Measurements from ENCODE around the gene ATF1.
"Not testable (repeated sequence)": the region's sequence is repeated elsewhere in the genome, so short reads cannot be mapped to it uniquely, and the experiment has no call there.

Gene ATF1

DNA sequence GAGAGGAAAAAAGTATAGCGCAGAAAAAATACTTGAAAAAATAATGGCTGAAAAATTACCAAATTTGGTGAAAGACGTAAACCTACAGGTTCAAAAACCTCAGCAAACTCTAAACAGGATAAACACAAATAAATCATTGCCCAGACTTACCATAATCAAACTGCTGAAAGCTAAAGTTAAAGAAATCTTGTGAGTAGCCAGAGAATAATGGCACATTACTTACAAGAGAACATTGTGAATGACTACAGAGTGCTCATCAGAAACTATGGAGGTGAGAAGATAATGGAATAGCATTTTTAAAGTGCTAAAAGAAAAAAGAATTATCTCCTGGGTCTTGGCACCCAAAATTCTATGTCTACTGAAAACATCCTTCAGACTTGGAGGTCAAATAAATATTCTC, 36.0 kb downstream of the ATF1 start:
- H3K9me3 Mint-ChIP-seq = peaks cover 34% of the 10 kb centered on the region
- TF ChIP-seq, protein P1, sequence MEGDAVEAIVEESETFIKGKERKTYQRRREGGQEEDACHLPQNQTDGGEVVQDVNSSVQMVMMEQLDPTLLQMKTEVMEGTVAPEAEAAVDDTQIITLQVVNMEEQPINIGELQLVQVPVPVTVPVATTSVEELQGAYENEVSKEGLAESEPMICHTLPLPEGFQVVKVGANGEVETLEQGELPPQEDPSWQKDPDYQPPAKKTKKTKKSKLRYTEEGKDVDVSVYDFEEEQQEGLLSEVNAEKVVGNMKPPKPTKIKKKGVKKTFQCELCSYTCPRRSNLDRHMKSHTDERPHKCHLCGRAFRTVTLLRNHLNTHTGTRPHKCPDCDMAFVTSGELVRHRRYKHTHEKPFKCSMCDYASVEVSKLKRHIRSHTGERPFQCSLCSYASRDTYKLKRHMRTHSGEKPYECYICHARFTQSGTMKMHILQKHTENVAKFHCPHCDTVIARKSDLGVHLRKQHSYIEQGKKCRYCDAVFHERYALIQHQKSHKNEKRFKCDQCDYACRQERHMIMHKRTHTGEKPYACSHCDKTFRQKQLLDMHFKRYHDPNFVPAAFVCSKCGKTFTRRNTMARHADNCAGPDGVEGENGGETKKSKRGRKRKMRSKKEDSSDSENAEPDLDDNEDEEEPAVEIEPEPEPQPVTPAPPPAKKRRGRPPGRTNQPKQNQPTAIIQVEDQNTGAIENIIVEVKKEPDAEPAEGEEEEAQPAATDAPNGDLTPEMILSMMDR (IDR thresholded peaks at IDR 0.05; ENCODE audit: unreplicated experiment in 3 of 3) = no peak
- H3K4me1 Mint-ChIP-seq = no peaks in the 10 kb centered on the region
- no peak overlapping the region for H3K4me3 Mint-ChIP-seq
- H3K27me3 Mint-ChIP-seq (ENCODE audit: low read depth) = no peaks in the 10 kb centered on the region
- H3K27ac Mint-ChIP-seq = no peak overlapping the region
- H3K36me3 Mint-ChIP-seq (ENCODE audit: low read depth) = peaks cover 87% of the 10 kb centered on the region

DNA sequence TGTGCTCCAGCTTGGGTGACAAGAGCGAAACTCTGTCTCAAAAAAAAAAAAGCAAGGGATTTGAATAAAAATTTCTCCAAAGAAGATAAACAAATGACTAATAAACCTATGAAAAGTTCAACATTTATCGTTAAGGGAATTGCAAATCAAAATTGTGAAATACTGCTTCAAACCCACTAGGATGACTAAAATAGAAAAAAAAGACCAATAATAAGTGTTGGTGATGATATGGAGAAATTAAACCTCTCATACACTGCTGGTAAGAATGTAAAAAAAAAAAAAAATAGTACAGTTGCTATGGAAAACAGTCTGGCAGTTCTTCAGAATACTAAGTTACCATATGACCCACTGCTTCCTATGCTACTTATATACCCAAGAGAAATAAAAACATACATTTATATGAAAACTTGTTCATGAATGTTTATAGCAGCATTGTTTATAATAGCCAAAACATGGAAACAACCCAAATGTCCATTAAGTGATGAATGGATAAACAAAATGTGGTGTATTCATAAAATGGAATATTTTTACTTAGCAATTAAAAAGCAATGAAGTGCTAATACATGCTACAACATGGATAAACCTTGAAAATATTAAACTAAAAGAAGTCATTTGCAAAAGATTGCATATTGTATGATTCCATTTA, 39.5 kb downstream of the ATF1 start:
- Mint-ChIP-seq H3K27me3 (ENCODE audit: low read depth) (no peaks in the 10 kb centered on the region), H3K27ac (no peak overlapping the region), H3K4me1 (no peaks in the 10 kb centered on the region), H3K4me3 (no peak overlapping the region), H3K36me3 (ENCODE audit: low read depth) (peaks cover 65% of the 10 kb centered on the region), H3K9me3 (peaks cover 27% of the 10 kb centered on the region)
- TF ChIP-seq, protein P1 (IDR thresholded peaks at IDR 0.05; ENCODE audit: unreplicated experiment in 3 of 3) = no peak

DNA sequence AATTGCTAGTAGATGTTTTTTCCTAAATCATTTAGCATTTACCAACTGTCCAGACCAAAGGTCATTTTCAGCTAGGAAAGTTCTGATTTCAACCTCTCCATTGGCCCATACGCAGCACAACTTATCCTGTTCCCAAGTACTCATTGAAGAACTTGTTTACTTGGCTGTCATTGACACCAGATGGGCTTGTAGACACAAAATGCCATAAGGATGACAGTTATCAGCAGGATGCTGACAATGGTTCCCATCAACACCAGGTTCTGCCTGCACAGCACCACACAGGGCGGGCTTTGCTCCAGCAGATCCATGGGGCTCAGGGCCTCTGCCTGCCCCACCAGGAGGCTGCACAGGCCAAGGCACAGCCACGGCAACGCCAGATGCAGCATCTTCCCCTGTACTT, 42.3 kb downstream of the ATF1 start:
- Mint-ChIP-seq H3K27ac (no peak overlapping the region), H3K27me3 (ENCODE audit: low read depth) (no peaks in the 10 kb centered on the region), H3K4me1 (no peaks in the 10 kb centered on the region), H3K36me3 (ENCODE audit: low read depth) (peaks cover 51% of the 10 kb centered on the region), H3K9me3 (peaks cover 5% of the 10 kb centered on the region), H3K4me3 (no peak overlapping the region)
- TF ChIP-seq, protein P1 (IDR thresholded peaks at IDR 0.05; ENCODE audit: unreplicated experiment in 3 of 3) = no peak

DNA sequence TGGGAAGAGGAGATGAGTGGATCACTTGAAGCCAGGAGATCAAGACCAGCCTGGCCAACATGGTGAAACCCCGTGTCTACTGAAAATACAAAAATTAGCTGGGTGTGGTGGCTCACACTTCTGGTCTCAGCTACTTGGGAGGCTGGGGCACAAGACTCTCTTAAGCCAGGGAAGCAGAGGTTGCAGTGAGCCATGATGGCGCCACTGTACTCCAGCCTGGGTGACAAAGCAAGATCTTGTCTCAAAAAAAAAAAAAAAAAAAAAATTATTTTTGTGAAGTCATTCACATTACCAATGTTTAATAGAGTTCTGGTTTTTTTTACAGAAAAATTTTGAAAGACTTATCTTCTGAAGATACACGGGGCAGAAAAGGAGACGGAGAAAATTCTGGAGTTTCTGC, 45.2 kb downstream of the ATF1 start:
- not testable (repeated sequence) for H3K27me3 Mint-ChIP-seq (ENCODE audit: low read depth); H3K4me1 Mint-ChIP-seq; H3K27ac Mint-ChIP-seq; H3K9me3 Mint-ChIP-seq; H3K4me3 Mint-ChIP-seq
- peaks cover 47% of the 10 kb centered on the region for H3K36me3 Mint-ChIP-seq (ENCODE audit: low read depth)

DNA sequence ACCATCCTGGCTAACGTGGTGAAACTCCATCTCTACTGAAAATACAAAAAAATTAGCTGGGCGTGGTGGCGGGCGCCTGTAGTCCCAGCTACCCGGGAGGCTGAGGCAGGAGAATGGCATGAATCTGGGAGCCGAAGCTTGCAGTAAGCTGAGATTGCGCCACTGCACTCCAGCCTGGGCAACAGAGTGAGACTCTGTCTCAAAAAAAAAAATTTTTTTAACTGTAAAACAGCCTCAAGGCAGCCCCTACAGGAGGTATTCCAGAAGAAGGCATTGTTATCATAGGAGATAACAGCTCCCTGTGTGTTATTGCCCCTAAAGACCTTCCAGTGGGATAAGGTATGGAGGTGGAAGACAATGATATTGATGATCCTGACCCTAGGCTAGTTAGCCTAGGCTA, 51.0 kb downstream of the ATF1 start:
- not testable (repeated sequence) for H3K9me3 Mint-ChIP-seq; H3K4me3 Mint-ChIP-seq; H3K27ac Mint-ChIP-seq; H3K4me1 Mint-ChIP-seq; H3K27me3 Mint-ChIP-seq (ENCODE audit: low read depth)
- H3K36me3 Mint-ChIP-seq (ENCODE audit: low read depth) = peaks cover 69% of the 10 kb centered on the region

DNA sequence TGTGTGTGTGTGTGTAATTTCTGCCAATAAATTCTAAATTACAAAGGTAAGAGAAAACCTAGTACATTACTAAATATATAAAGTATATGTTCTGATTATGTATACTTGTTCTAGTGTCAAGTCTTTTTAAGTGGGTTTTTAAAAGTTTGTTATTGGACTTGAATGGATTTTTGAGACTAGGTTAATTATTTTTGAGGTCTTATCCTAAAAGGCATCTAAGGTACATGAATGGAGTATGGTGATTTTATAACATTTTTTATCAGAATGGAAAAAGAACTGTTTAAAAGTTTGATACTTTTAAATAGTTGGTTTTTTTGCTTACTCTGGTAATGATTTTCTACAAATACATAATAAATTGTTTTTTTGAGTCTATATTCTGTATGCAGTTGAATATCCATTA, 56.3 kb downstream of the ATF1 start:
- Mint-ChIP-seq H3K27me3 (ENCODE audit: low read depth) (no peaks in the 10 kb centered on the region), H3K9me3 (no peaks in the 10 kb centered on the region), H3K27ac (no peak overlapping the region), H3K36me3 (ENCODE audit: low read depth) (peaks cover 38% of the 10 kb centered on the region), H3K4me3 (no peak overlapping the region), H3K4me1 (peaks cover 5% of the 10 kb centered on the region)
- TF ChIP-seq, protein P1 (IDR thresholded peaks at IDR 0.05; ENCODE audit: unreplicated experiment in 3 of 3) = no peak

DNA sequence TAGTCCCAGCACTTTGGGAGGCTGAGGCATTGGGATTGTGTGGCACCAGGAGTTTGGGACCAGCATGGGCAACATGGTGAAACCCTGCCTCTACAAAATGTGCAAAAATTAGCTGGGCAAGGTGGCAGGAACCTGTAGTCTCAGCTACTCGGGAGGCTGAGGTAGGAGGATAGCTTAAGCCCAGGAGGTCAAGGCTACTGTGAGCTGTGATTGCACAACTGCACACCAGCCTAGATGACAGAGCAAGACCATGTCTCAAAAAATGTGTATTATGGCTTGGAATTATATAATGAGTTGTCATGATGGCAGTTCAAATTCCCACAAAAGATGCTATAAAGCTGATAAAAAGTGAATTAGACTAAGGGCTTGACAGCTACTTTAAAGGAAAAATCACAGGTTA, 58.2 kb downstream of the ATF1 start:
- Mint-ChIP-seq H3K27ac (no peak overlapping the region), H3K27me3 (ENCODE audit: low read depth) (no peaks in the 10 kb centered on the region), H3K36me3 (ENCODE audit: low read depth) (peaks cover 20% of the 10 kb centered on the region), H3K9me3 (no peaks in the 10 kb centered on the region), H3K4me1 (peaks cover 9% of the 10 kb centered on the region), H3K4me3 (no peak overlapping the region)
- TF ChIP-seq, protein P1 (IDR thresholded peaks at IDR 0.05; ENCODE audit: unreplicated experiment in 3 of 3) = no peak

DNA sequence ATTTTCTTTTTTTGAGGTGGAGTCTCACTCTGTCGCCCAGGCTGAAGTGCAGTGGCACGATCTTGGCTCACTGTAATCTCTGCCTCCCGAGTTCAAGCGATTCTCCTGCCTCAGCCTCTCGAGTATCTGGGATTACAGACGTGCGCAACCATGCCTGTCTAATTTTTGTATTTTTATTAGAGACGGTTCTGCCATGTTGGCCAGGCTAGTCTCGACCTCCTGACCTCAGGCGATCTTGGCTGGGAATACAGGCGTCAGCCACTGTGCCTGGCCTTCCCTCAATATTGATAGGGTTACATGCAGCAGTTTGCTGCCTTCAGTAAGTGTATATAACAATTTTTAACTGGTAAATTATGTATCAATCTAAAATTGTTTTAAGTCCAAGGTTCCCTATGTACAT, 59.8 kb downstream of the ATF1 start:
- peaks cover 12% of the 10 kb centered on the region for H3K4me1 Mint-ChIP-seq
- H3K4me3 Mint-ChIP-seq = not testable (repeated sequence)

More for the DNA sequence above, 59.8 kb downstream of the ATF1 start:
- H3K36me3 Mint-ChIP-seq (ENCODE audit: low read depth); H3K27me3 Mint-ChIP-seq (ENCODE audit: low read depth); H3K27ac Mint-ChIP-seq; H3K9me3 Mint-ChIP-seq: not testable (repeated sequence)

Data from nephron (organoid).